Measurements from ENCODE around the gene CES3.

DNA sequence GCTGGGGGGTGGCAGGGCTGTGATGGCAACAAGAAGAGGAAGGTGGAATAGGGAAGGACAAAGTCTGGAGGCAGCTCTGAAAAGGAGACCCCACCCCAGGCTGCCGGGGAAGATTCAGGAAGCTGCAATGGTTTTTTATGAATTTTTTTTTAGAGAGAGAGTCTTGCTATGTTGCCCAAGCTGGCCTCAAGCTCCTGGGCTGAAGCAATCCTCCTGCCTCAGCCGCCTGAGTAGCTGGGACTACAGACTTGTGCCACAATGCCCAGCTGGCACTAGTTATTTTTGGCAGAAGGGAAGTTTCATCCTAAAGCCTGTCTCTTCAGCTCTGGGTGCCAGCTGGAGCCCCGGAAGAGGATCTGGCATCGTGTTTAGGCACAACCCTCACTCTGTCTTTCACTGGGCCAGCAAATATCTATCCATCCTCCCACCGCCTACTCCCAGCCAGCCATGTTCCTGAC is 1.3 kb upstream of the CES3 start:
- TF ChIP-seq, protein P1, sequence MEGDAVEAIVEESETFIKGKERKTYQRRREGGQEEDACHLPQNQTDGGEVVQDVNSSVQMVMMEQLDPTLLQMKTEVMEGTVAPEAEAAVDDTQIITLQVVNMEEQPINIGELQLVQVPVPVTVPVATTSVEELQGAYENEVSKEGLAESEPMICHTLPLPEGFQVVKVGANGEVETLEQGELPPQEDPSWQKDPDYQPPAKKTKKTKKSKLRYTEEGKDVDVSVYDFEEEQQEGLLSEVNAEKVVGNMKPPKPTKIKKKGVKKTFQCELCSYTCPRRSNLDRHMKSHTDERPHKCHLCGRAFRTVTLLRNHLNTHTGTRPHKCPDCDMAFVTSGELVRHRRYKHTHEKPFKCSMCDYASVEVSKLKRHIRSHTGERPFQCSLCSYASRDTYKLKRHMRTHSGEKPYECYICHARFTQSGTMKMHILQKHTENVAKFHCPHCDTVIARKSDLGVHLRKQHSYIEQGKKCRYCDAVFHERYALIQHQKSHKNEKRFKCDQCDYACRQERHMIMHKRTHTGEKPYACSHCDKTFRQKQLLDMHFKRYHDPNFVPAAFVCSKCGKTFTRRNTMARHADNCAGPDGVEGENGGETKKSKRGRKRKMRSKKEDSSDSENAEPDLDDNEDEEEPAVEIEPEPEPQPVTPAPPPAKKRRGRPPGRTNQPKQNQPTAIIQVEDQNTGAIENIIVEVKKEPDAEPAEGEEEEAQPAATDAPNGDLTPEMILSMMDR (IDR thresholded peaks at IDR 0.05; ENCODE audit: low read length): no peak
- no peak for TF ChIP-seq EZH2 (IDR thresholded peaks at IDR 0.05; ENCODE audit: borderline replicate concordance, low read length)
